Non-pigmented ciliary epithelial cell (primary cell): Measurements from ENCODE around the gene LAD1.

Experiments
- DNase-seq: peaks from one replicate; pipeline ENCODE4 v3.0.0-alpha.2; 2010; ENCODE audit warnings: low read depth

LAD1 gene

GRCh38 chr1:201418461-201418860, 19.3 kb upstream of the LAD1 start:
- no peak for DNase-seq

- DNase-seq, result no peak
Observed at GRCh38 chr1:201414051-201414738, 15.1 kb upstream of the LAD1 start.

GRCh38 chr1:201411292-201411691, 12.2 kb upstream of the LAD1 start:
- no peak for DNase-seq

GRCh38 chr1:201409440-201409839, 10.3 kb upstream of the LAD1 start:
- DNase-seq, result no peak

GRCh38 chr1:201408834-201409200, 9.7 kb upstream of the LAD1 start:
- DNase-seq, result no peak

- DNase-seq, result peak; percentile 17
Observed at GRCh38 chr1:201408176-201408833, 9.2 kb upstream of the LAD1 start.

- DNase-seq, result no peak
Observed at GRCh38 chr1:201406831-201407406, 7.8 kb upstream of the LAD1 start.

GRCh38 chr1:201405484-201405831, 6.3 kb upstream of the LAD1 start:
- DNase-seq, result no peak

- DNase-seq, result no peak
Observed at GRCh38 chr1:201404722-201405483, 5.8 kb upstream of the LAD1 start.

GRCh38 chr1:201404055-201404454, 4.9 kb upstream of the LAD1 start:
- no peak for DNase-seq

GRCh38 chr1:201403359-201403758, 4.2 kb upstream of the LAD1 start:
- DNase-seq, result no peak

- DNase-seq, result no peak
Observed at GRCh38 chr1:201401700-201402099, 2.6 kb upstream of the LAD1 start.

- DNase-seq, result no peak
Observed at GRCh38 chr1:201400852-201401230, 1.7 kb upstream of the LAD1 start.

- DNase-seq, result no peak
Observed at GRCh38 chr1:201400212-201400851, 1.2 kb upstream of the LAD1 start.

GRCh38 chr1:201399352-201400126, 415 bp upstream of the LAD1 start:
- no peak for DNase-seq

GRCh38 chr1:201397675-201398074, 1.4 kb downstream of the LAD1 start:
- DNase-seq, result no peak

GRCh38 chr1:201396861-201397464, 2.2 kb downstream of the LAD1 start:
- DNase-seq, result no peak

GRCh38 chr1:201395936-201396335, 3.2 kb downstream of the LAD1 start:
- no peak for DNase-seq

GRCh38 chr1:201394591-201394990, 4.5 kb downstream of the LAD1 start:
- no peak for DNase-seq

- no peak for DNase-seq
Observed at GRCh38 chr1:201393076-201393475, 6.0 kb downstream of the LAD1 start.
